HCT116 (cell line): ENCODE data around the gene RELB. TPM values are rescaled to one million over a fixed set of nuclear protein-coding genes. Genes with fewer than 3 reads are reported as not detected.

Source experiments
- ATAC-seq: fragments of 200-7000 bp; cut with Tn5 transposase; 2 replicates; pipeline ENCODE4 v1.9.1; 2020; ENCODE audit warnings: mild to moderate bottlenecking, moderate library complexity
- BruUV-seq: library from RNA; stranded (reverse); fragments of 400-500 nt; replicated peaks from 2 replicates; lab custom pipeline; 2021; lab: Mats Ljungman, UMichigan
- CTCF ChIA-PET: fragments of 300-600 bp; sonication (Branson Sonifier 250); formaldehyde crosslinking; loops from one replicate; lab custom pipeline; 2021; ENCODE audit warnings: antibody characterized with exemption; lab: Charles Lee
- POLR2A ChIA-PET: fragments of 300-600, 350-600 bp; sonication (Branson Sonifier 250); formaldehyde crosslinking; loops from one replicate; lab custom pipeline; 2021; ENCODE audit warnings: antibody characterized with exemption; lab: Charles Lee
- RAD21 ChIA-PET, 2 experiments: fragments of 300-600 bp; sonication (Branson Sonifier 250); formaldehyde crosslinking; loops; one replicate each; lab custom pipeline; 2023; ENCODE audit warnings: low total read pairs in 2 of 2; ENCODE audit not compliant: uncharacterized antibody in 2 of 2, unreplicated experiment in 2 of 2, low non-redundant PET in 1 of 2; lab: Charles Lee
- DNase-seq: peaks from one replicate; pipeline ENCODE4 v3.0.0-alpha.2; 2010; ENCODE audit warnings: low read depth, low spot score
- H2AFZ ChIP-seq: fragments of 200-600 bp; shearing (Covaris generic), sonication (generic); 2 replicates; pipeline ENCODE4 v1.6.1; 2017; ENCODE audit warnings: low read depth, mixed run types, mixed read lengths, antibody characterized with exemption, low read length; ENCODE audit not compliant: poor library complexity, severe bottlenecking
- H3K27ac ChIP-seq: 2 replicates; pipeline ENCODE4 v1.5.1; 2012; ENCODE audit warnings: low read depth, low read length
- H3K27me3 ChIP-seq: fragments of 200-600 bp; sonication (generic); 2 replicates; pipeline ENCODE4 v1.6.1; 2016; ENCODE audit warnings: mixed run types, low read length, mixed read lengths; ENCODE audit not compliant: insufficient read depth
- H3K36me3 ChIP-seq, 2 experiments: fragments of 200-500 bp in 1 of 2; fragments of 200-600 bp in 1 of 2; sonication (Bioruptor generic) in 1 of 2; sonication (generic) in 1 of 2; 2 replicates each; pipeline versions ENCODE4 v1.5.1 to v1.6.1; 2014 to 2016; ENCODE audit warnings: low read length in 2 of 2, inconsistent platforms in 1 of 2, mixed read lengths in 1 of 2, mixed run types in 1 of 2; ENCODE audit not compliant: insufficient read depth in 2 of 2, control insufficient read depth in 1 of 2
- H3K4me1 ChIP-seq, 2 experiments: fragments of 200-600 bp in 1 of 2; sonication (generic) in 1 of 2; 2 replicates each; pipeline versions ENCODE4 v1.5.1 to v1.6.1; 2012 to 2017; ENCODE audit warnings: low read length in 2 of 2, inconsistent platforms in 1 of 2, mild to moderate bottlenecking in 1 of 2, mixed read lengths in 1 of 2, mixed run types in 1 of 2, moderate library complexity in 1 of 2; ENCODE audit not compliant: insufficient read depth in 2 of 2, control insufficient read depth in 1 of 2
- H3K4me2 ChIP-seq: fragments of 200-600 bp; sonication (generic); 2 replicates; pipeline ENCODE4 v1.6.1; 2017; ENCODE audit warnings: mixed run types, low read length, mixed read lengths
- H3K4me3 ChIP-seq, 2 experiments: fragments of 200-600 bp in 1 of 2; sonication (generic) in 1 of 2; replicated peaks in 1 of 2; 2 replicates each; pipeline ENCODE4 v1.5.1; 2011 to 2016; ENCODE audit warnings: low read length in 2 of 2, control low read depth in 1 of 2, low read depth in 1 of 2, mild to moderate bottlenecking in 1 of 2, mixed read lengths in 1 of 2, mixed run types in 1 of 2
- H3K79me2 ChIP-seq: fragments of 200-600 bp; sonication (generic); 2 replicates; pipeline ENCODE4 v1.6.1; 2017; ENCODE audit warnings: mild to moderate bottlenecking, mixed run types, low read length, moderate library complexity, mixed read lengths; ENCODE audit not compliant: insufficient read depth
- H3K9ac ChIP-seq: fragments of 200-600 bp; sonication (generic); 2 replicates; pipeline ENCODE4 v1.6.1; 2016; ENCODE audit warnings: low read length, mixed read lengths
- H3K9me2 ChIP-seq: fragments of 200-600 bp; sonication (generic), shearing (Covaris generic); 2 replicates; pipeline ENCODE4 v1.6.1; 2017; ENCODE audit warnings: mixed run types, mild to moderate bottlenecking, moderate library complexity; ENCODE audit not compliant: insufficient read depth
- H3K9me3 ChIP-seq, 2 experiments: fragments of 200-500 bp in 1 of 2; fragments of 200-600 bp in 1 of 2; sonication (Bioruptor generic) in 1 of 2; sonication (generic) in 1 of 2; 2 replicates each; pipeline ENCODE4 v1.6.1; 2014 to 2017; ENCODE audit warnings: low read length in 2 of 2, mixed read lengths in 2 of 2, inconsistent platforms in 1 of 2, low read depth in 1 of 2, mild to moderate bottlenecking in 1 of 2, mixed run types in 1 of 2, moderate library complexity in 1 of 2; ENCODE audit not compliant: control insufficient read depth in 1 of 2, insufficient read depth in 1 of 2
- H4K20me1 ChIP-seq: fragments of 200-600 bp; sonication (generic), shearing (Covaris generic); 2 replicates; pipeline ENCODE4 v1.6.1; 2017; ENCODE audit warnings: mixed run types, mild to moderate bottlenecking, moderate library complexity; ENCODE audit not compliant: insufficient read depth
- CBX3 ChIP-seq: IDR thresholded peaks from 2 replicates; pipeline ENCODE4 v1.6.1; 2012; ENCODE audit warnings: low read depth
- EGR1 ChIP-seq: IDR thresholded peaks from 2 replicates; pipeline ENCODE4 v1.6.1; 2012; ENCODE audit warnings: low read depth
- EZH2 ChIP-seq: fragments of 200-600 bp; sonication (generic); IDR thresholded peaks from 2 replicates; pipeline ENCODE4 v1.6.1; 2017; ENCODE audit warnings: antibody characterized with exemption, mixed run types
- EZH2phosphoT487 ChIP-seq: fragments of 200-600 bp; IDR thresholded peaks from 2 replicates; pipeline ENCODE4 v1.6.1; 2018; ENCODE audit warnings: antibody characterized with exemption, borderline replicate concordance
- POLR2A ChIP-seq: IDR thresholded peaks from 2 replicates; pipeline ENCODE4 v1.7.0; 2011; ENCODE audit warnings: borderline replicate concordance; ENCODE audit not compliant: insufficient read depth, insufficient read length; ENCODE audit errors: extremely low read depth
- POLR2AphosphoS5 ChIP-seq: IDR thresholded peaks from 2 replicates; pipeline ENCODE4 v1.6.1; 2011; ENCODE audit warnings: mild to moderate bottlenecking, low read depth, low read length, moderate library complexity
- RAD21 ChIP-seq: IDR thresholded peaks from 2 replicates; pipeline ENCODE4 v1.6.1; 2012; ENCODE audit warnings: low read depth, mild to moderate bottlenecking
- TCF7L2 ChIP-seq: IDR thresholded peaks from 2 replicates; pipeline ENCODE4 v1.7.0; 2011; ENCODE audit warnings: borderline replicate concordance, inconsistent platforms; ENCODE audit not compliant: insufficient read depth, insufficient read length; ENCODE audit errors: extremely low read depth
- YY1 ChIP-seq: IDR thresholded peaks from 2 replicates; pipeline ENCODE4 v1.6.1; 2011; ENCODE audit warnings: low read length, low read depth, moderate library complexity, mild to moderate bottlenecking; ENCODE audit not compliant: insufficient replicate concordance; ENCODE audit errors: extremely low read depth
- ZFX ChIP-seq: fragments of 450-650 bp; IDR thresholded peaks from 2 replicates; pipeline ENCODE4 v1.6.1; 2017
- intact Hi-C: fragments of 100-400 bp; cut with micrococcal nuclease; formaldehyde crosslinking; loops from 2 replicates; pipeline ENCODE4 v1.10.0; 2022
- total RNA-seq: library from RNA; stranded (reverse); gene quantifications from one replicate; pipeline ENCODE4 v1.2.1, GENCODE V29; 2021; ENCODE audit not compliant: unreplicated experiment
- TF ChIP-seq, protein P1 (sequence below): IDR thresholded peaks from 2 replicates; pipeline ENCODE4 v1.6.1; 2012
- TF ChIP-seq, protein P2 (sequence below), 3 experiments: fragments of 200-600 bp in 1 of 3; sonication (generic) in 1 of 3; IDR thresholded peaks in 2 of 3; conservative IDR thresholded peaks in 1 of 3; 2 replicates each; pipeline ENCODE4 v1.5.1; 2012 to 2017; ENCODE audit warnings: low read depth in 2 of 3, low read length in 2 of 3, antibody characterized with exemption in 1 of 3, borderline replicate concordance in 1 of 3, control low read depth in 1 of 3, mild to moderate bottlenecking in 1 of 3, mixed read lengths in 1 of 3, mixed run types in 1 of 3, moderate library complexity in 1 of 3; ENCODE audit not compliant: insufficient read depth in 1 of 3
- TF ChIP-seq, protein P3 (sequence below): IDR thresholded peaks from 2 replicates; pipeline ENCODE4 v1.6.1; 2012

RELB gene
- total RNA-seq, 1 experiment from 2014 or later = 12.9 TPM

DNA sequence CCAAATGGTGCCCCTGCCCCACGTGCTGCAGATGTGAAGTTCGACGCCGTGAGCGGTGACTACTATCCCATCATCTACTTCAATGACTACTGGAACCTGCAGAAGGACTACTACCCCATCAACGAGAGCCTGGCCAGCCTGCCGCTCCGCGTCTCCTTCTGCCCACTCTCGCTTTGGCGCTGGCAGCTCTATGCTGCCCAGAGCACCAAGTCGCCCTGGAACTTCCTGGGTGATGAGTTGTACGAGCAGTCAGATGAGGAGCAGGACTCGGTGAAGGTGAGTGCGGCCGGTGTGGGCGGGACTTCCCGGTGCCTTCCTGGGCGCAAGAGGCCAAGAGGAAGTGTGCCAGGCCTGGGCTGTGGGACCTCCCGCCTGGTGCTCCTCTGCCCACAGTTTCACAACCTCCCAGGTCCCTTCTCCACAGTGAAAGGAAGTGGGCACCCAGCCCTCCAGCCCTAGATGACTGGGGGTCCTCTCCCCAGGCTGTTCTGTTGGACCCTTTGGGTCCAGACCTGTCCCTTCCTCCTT, 14.1 kb upstream of the RELB start:
- intact Hi-C loops = no loop called here
- Histone ChIP-seq H3K36me3 (peaks cover 0 to 16% of the 10 kb centered on the region in 2 experiments; a peak in 3 of 4 replicates), H3K27ac (no peak overlapping the region), H3K4me1 (no peaks in the 10 kb centered on the region), H3K27me3 (no peaks in the 10 kb centered on the region), H3K9me2 (no peaks in the 10 kb centered on the region), H3K79me2 (no peaks in the 10 kb centered on the region), H4K20me1 (no peaks in the 10 kb centered on the region), H3K4me2 (no peak overlapping the region), H3K9ac (no peak overlapping the region), H3K4me3 (no peak overlapping the region), H3K9me3 (no peaks in the 10 kb centered on the region)
- BruUV-seq = no TSS peak
- ATAC-seq (no peak), DNase-seq (no peak)
- ChIA-PET POLR2A (no interaction called here), CTCF (no interaction called here), RAD21 (no interaction called here)
- TF ChIP-seq EZH2 = no peak
- TF ChIP-seq YY1 = no peak
- TF ChIP-seq POLR2A = no peak
- TF ChIP-seq, all 23 proteins: peak for 0
- no peak overlapping the region for H2AFZ ChIP-seq

DNA sequence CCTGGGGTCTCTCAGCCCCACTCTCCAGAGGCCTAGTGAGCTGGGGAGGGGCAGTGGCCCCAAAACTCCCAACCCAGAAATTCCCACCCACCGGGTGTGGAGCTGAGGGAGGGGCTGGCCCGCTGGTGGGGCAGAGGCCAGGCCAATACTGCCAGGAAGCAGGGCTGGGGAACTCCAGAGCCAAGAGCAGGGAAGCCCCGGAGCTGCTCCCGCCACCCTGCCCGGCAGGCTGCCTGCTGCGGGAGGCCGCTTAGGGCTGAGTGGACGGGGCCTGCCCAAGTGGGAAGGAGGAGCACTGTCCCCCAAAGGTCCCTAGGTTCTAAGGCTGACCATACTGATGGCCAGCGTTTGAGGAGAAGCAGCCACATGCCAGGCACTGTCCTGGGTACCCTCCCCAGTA, 13.0 kb upstream of the RELB start:
- CTCF ChIA-PET = interaction anchor here (2.1 kb wide), 1 partner anchor 71 kb away, joined by 6 read pairs; no protein-coding TSS in a partner anchor
- DNase-seq (no peak), ATAC-seq (no peak)
- POLR2A ChIA-PET = no interaction called here
- H3K4me2 ChIP-seq = no peak overlapping the region
- H3K27me3 ChIP-seq = no peaks in the 10 kb centered on the region
- H3K27ac ChIP-seq = no peak overlapping the region
- H3K79me2 ChIP-seq = no peaks in the 10 kb centered on the region
- no peak for TF ChIP-seq POLR2AphosphoS5
- no peak for TF ChIP-seq POLR2A
- TF ChIP-seq CBX3 = no peak
- no peak for TF ChIP-seq EZH2phosphoT487
- TF ChIP-seq, protein P1, sequence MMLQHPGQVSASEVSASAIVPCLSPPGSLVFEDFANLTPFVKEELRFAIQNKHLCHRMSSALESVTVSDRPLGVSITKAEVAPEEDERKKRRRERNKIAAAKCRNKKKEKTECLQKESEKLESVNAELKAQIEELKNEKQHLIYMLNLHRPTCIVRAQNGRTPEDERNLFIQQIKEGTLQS = no peak
- TF ChIP-seq EGR1 = no peak
- no peak for TF ChIP-seq RAD21
- TF ChIP-seq ZFX = no peak
- TF ChIP-seq, protein P2, sequence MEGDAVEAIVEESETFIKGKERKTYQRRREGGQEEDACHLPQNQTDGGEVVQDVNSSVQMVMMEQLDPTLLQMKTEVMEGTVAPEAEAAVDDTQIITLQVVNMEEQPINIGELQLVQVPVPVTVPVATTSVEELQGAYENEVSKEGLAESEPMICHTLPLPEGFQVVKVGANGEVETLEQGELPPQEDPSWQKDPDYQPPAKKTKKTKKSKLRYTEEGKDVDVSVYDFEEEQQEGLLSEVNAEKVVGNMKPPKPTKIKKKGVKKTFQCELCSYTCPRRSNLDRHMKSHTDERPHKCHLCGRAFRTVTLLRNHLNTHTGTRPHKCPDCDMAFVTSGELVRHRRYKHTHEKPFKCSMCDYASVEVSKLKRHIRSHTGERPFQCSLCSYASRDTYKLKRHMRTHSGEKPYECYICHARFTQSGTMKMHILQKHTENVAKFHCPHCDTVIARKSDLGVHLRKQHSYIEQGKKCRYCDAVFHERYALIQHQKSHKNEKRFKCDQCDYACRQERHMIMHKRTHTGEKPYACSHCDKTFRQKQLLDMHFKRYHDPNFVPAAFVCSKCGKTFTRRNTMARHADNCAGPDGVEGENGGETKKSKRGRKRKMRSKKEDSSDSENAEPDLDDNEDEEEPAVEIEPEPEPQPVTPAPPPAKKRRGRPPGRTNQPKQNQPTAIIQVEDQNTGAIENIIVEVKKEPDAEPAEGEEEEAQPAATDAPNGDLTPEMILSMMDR (IDR thresholded peaks at IDR 0.05 in 2 of 3, conservative IDR thresholded peaks at IDR 0.05 in 1 of 3; ENCODE audit: borderline replicate concordance in 1 of 3, insufficient read depth in 1 of 3, low read depth in 2 of 3, low read length in 2 of 3) = no peak
- TF ChIP-seq, protein P3, sequence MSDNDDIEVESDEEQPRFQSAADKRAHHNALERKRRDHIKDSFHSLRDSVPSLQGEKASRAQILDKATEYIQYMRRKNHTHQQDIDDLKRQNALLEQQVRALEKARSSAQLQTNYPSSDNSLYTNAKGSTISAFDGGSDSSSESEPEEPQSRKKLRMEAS = no peak
- TF ChIP-seq TCF7L2 = no peak
- TF ChIP-seq EZH2 = no peak
- TF ChIP-seq, all 23 proteins: peak for 0
- Histone ChIP-seq H4K20me1 (no peaks in the 10 kb centered on the region), H3K9me2 (no peaks in the 10 kb centered on the region), H3K9ac (no peak overlapping the region), H3K9me3 (no peaks in the 10 kb centered on the region), H3K36me3 (peaks cover 0 to 17% of the 10 kb centered on the region in 2 experiments; a peak in 3 of 4 replicates), H3K4me1 (no peaks in the 10 kb centered on the region), H3K4me3 (no peak overlapping the region), H2AFZ (no peak overlapping the region)
- intact Hi-C loops = no loop called here
- RAD21 ChIA-PET = no interaction called here
- BruUV-seq = no TSS peak
